Heart left ventricle (tissue), 13 donors: ENCODE results near the gene FBXW4.

Experiments used
- CTCF ChIP-seq, 12 donors: fragments of 200-600 bp; sonication (generic) in 4 of 12; IDR thresholded peaks; one replicate each; pipeline versions ENCODE4 v1.5.0 to v1.8.0; 2018 to 2022; ENCODE audit warnings: antibody characterized with exemption in 12 of 12, mild to moderate bottlenecking in 5 of 12
- POLR2A ChIP-seq, 2 donors: fragments of 450-650 bp; IDR thresholded peaks; one replicate each; pipeline ENCODE4 v1.6.1; 2017; ENCODE audit warnings: antibody characterized with exemption in 2 of 2, mild to moderate bottlenecking in 2 of 2, moderate library complexity in 2 of 2
- donor health status: ischemic (EF 13 %, LVEDD 7.1; RV severe dilation, severe dysfunction).
- donor health status: DM: no; HTN: yes; CAD: no.
- donor health status: DM: no; HTN: no; CAD: no.
- donor health status: ischemic (EF 25% LVEDD 6.9; RV normal size, moderate dysfunction).
- donor health status: ischemic (EF 25% LVEDD 5.7; RV mildly dilated, moderate dysfunction).
- donor health status: ischemic (EF 35%, LVEDD 5.7; RV mildly dilated, moderate dysfunction).
- donor health status: nonischemic (EF 11% LVEDD 7.7; RV severe dilation, severe dysfunction).
- donor health status: DM: yes; HTN: yes; CAD: no.
- donor health status: PGD.
- donor health status: ischemic (EF 29% LVEDD 5.4; RV normal size, mild dysfunction).
- donor health status: nonischemic (EF 23%, LVEDD 6.1; RV moderate dilation, normal function).

DNA sequence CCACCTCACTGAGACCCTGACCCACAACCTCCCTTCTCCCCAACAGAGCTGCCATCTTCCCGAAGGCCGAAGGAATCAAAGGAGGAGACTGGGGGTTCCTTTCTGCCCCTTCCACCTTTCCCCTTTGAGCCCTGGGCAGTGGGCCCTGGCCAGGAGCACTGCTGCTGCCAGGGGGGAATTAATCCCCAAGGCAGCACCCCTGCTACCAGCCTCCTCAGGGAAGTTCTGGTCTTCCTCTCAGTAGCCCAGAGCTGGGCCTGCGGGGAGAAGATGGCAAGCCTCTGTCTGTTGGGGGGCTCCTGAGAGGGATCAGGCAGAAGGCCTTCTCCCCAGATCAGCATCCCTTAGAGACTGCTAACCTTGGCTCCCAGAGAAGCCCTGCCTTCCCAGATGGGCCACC lies 81.3 kb downstream of the FBXW4 start:
- TF ChIP-seq CTCF (IDR thresholded peaks at IDR 0.05) (no peak), POLR2A (IDR thresholded peaks at IDR 0.05) (no peak)
